ENCODE measurements around the gene LOX.
A peak's percentile ranks its signal among the peaks of the same experiment; 100 is the strongest.

The LOX gene

GRCh38 chr5:122053181-122054109 lies 24.6 kb downstream of the LOX start:
- peak; percentile 38 for DNase-seq (ENCODE audit: low spot score)

- no peak for DNase-seq (ENCODE audit: low spot score)
These were observed 26.5 kb downstream of the LOX start for GRCh38 chr5:122051569-122051968.

GRCh38 chr5:122050959-122051358 lies 27.1 kb downstream of the LOX start:
- no peak for DNase-seq (ENCODE audit: low spot score)

DNA sequence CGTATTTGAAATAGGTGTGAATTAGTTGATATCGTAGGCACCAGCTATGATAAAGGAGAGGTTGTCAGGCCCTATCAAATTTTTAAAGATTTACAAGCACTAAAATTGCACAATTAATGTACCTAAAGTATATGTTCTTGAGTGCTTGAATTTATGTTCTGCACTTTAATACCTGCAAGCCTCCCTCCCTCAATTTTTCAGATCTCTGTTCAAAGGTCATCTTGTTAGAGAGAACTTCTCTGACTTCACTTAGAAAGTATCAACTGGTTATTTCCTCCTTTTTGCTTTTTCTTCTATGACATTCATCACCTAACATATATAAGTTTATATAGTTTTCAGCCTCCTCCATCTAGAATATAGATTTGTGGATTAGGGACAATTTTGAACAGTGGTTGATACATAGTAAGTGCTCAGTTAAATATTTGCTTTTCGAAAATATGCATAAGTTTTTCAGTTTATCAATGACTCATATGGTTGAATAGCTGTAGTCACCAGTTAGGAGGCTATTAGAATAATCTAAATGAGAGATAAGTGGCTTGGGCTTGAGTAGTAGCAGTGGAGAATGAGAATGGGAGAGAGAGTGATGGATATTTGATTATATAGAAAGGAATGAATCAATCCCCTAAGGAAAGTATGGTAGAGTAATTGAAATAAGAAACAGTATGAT lies 37.3 kb downstream of the LOX start:
- no peak for DNase-seq (ENCODE audit: low spot score)

GRCh38 chr5:122036326-122036725 lies 41.7 kb downstream of the LOX start:
- no peak for DNase-seq (ENCODE audit: low spot score)

GRCh38 chr5:122035913-122036312 lies 42.1 kb downstream of the LOX start:
- DNase-seq (ENCODE audit: low spot score): no peak

DNA sequence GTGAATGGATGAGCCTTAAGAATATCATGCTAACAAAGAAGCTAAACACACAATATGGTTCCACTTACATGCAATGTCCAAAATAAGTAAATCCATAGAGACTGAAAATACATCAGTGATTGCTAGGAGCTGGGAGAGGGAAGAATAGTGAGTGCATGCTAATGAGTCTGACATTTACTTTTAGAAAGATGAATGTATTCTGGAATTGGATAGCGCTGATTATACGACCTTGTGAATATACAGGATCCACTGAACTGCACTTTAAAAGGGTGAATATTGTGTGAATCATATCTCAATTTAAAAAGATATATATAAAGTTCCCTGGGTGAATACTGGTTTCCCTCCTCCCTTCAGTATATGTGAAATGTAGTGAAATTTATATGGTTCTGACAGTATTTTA lies 46.2 kb downstream of the LOX start:
- no peak for DNase-seq (ENCODE audit: low spot score)

GRCh38 chr5:122030251-122030650 lies 47.8 kb downstream of the LOX start:
- no peak for DNase-seq (ENCODE audit: low spot score)

DNA sequence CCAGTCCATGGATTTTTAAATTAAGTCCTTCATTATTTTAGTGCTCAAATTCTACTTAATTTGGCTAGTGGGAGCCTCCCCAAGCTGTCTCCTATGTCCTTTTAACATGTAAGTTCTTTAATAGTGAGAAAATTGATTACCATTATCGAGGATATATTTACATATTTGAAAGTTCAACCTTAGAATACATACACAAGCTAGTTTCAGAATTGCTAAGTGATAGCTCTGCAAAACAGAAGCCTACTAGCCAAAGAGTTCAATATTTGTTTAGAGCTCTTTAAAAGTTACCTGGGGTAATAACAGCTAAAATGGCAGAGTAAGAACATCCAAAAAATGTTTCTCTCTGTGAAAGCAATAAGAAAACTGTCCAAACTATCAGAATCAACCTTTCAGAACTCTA lies 48.2 kb downstream of the LOX start:
- no peak for DNase-seq (ENCODE audit: low spot score)

- DNase-seq (ENCODE audit: low spot score): no peak
These were observed 55.1 kb downstream of the LOX start for GRCh38 chr5:122022966-122023365.

DNA sequence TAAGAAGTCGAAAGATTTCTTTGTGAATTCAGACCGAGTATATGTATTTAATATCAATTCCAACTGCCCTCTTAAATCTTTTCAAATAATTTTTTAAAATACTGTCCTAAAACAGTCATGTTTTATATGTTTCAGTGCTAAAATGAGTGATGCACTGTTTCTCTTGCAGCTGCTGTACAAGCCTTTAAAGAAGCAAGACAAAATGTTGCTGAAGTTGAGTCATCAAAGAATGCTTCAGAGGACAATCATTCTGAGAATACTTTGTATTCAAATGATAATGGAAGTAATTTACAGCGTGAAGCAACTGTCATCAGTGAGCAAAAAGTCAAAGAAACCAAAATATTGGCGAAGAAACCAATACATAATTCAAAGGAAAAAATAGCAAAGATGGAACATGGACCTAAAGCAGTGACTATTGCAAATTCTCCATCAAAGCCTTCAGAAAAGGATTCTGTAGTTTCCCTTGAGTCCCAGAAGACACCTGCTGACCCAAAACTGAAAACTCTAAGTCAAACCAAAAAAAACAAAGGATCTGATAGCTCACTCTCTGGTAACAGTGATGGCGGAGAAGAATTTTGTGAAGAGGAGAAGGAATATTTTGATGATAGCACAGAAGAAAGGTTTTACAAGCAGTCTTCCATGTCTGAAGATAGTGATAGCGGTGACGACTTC lies 58.0 kb downstream of the LOX start:
- no peak for DNase-seq (ENCODE audit: low spot score)

- no peak for DNase-seq (ENCODE audit: low spot score)
These were observed 62.6 kb downstream of the LOX start for GRCh38 chr5:122015471-122015870.

DNA sequence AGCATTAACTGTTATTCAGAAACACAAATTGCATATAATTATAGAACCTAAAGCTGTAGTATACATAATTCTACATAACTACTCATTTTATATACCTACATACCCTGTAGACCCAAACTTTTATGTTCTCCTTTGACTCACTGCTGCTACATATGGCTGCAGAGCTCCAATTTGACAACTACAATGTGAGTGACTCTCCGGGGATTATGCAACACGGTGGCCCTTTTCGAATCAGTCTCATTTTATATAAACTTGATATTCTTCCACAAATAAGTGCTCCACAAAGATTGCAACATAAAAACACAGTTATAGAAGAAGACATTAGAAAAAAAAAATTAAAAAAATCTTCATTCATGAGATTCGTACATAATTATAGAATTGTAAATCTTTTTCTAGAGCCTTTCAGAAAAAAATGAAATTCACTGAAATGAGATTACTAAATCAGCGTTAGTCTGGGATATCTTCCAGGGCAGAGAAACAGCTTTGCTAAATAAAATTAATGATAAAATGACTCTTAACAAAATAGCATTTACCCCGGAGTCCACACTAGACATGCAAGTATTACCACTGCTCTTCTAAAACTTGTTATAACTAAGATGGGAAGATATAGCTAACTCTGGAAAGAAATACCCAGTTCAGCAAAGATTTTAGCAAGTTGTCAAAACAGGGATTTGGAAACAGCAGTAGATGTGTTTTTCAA lies 63.7 kb downstream of the LOX start:
- DNase-seq (ENCODE audit: low spot score): no peak
